ENCODE data around the gene DOCK6. TPM values are rescaled to one million over a fixed set of nuclear protein-coding genes. Genes with fewer than 3 reads are reported as not detected.

DOCK6 gene
- total RNA-seq, 1 donor from 2014 or later, result 43.6 TPM

GRCh38 chr19:11296264-11296663 lies 33.9 kb upstream of the DOCK6 start:
- Mint-ChIP-seq H3K27ac (peak overlapping the region; percentile 26), H3K27me3 (no peaks in the 10 kb centered on the region), H3K36me3 (no peaks in the 10 kb centered on the region), H3K9me3 (no peaks in the 10 kb centered on the region), H3K4me1 (ENCODE audit: unreplicated experiment) (peaks cover 7% of the 10 kb centered on the region), H3K4me3 (no peak overlapping the region)
- no peak for TF ChIP-seq CTCF (conservative IDR thresholded peaks at IDR 0.05)
- DNase-seq (ENCODE audit: extremely low spot score, unreplicated experiment), result no peak

GRCh38 chr19:11295665-11296245 lies 33.4 kb upstream of the DOCK6 start, which contains the start of gene TSPAN16:
TSS of gene TSPAN16 (plus strand) at chr19:11296160. CDS start at chr19:11296298, 138 bp downstream.
- no peak for TF ChIP-seq CTCF (conservative IDR thresholded peaks at IDR 0.05)
- Mint-ChIP-seq H3K36me3 (no peaks in the 10 kb centered on the region), H3K9me3 (no peaks in the 10 kb centered on the region), H3K27me3 (no peaks in the 10 kb centered on the region), H3K4me1 (ENCODE audit: unreplicated experiment) (peaks cover 7% of the 10 kb centered on the region), H3K27ac (peak within 1 kb of the TSS; percentile 26), H3K4me3 (no peak within 1 kb of the TSS)
- no peak for DNase-seq (ENCODE audit: extremely low spot score, unreplicated experiment)

- no peak for DNase-seq (ENCODE audit: extremely low spot score, unreplicated experiment)
- Mint-ChIP-seq H3K36me3 (no peaks in the 10 kb centered on the region), H3K27me3 (no peaks in the 10 kb centered on the region), H3K4me3 (no peak overlapping the region), H3K4me1 (ENCODE audit: unreplicated experiment) (peaks cover 7% of the 10 kb centered on the region), H3K9me3 (no peaks in the 10 kb centered on the region), H3K27ac (no peak overlapping the region)
- TF ChIP-seq CTCF (conservative IDR thresholded peaks at IDR 0.05), result no peak
Observed at GRCh38 chr19:11295180-11295579, 32.9 kb upstream of the DOCK6 start.

GRCh38 chr19:11293433-11294389 lies 31.4 kb upstream of the DOCK6 start:
- Mint-ChIP-seq H3K36me3 (no peaks in the 10 kb centered on the region), H3K9me3 (no peaks in the 10 kb centered on the region), H3K27me3 (no peaks in the 10 kb centered on the region), H3K4me1 (ENCODE audit: unreplicated experiment) (peaks cover 7% of the 10 kb centered on the region), H3K27ac (no peak overlapping the region), H3K4me3 (peak overlapping the region; percentile 81)
- peak; percentile 96 for TF ChIP-seq CTCF (conservative IDR thresholded peaks at IDR 0.05)
- DNase-seq (ENCODE audit: extremely low spot score, unreplicated experiment), result peak; percentile 96

GRCh38 chr19:11291991-11292390 lies 29.7 kb upstream of the DOCK6 start:
- Mint-ChIP-seq H3K27me3 (no peaks in the 10 kb centered on the region), H3K36me3 (no peaks in the 10 kb centered on the region), H3K27ac (no peak overlapping the region), H3K4me1 (ENCODE audit: unreplicated experiment) (peaks cover 7% of the 10 kb centered on the region), H3K9me3 (no peaks in the 10 kb centered on the region), H3K4me3 (no peak overlapping the region)
- no peak for DNase-seq (ENCODE audit: extremely low spot score, unreplicated experiment)
- TF ChIP-seq CTCF (conservative IDR thresholded peaks at IDR 0.05), result no peak

All from type B pancreatic cell (in vitro differentiated cells).